Liver (tissue), 9 donors: ENCODE results near the gene LRRC70. TPM values are rescaled to one million over a fixed set of nuclear protein-coding genes. Genes with fewer than 3 reads are reported as not detected.

Experiments used
- DNase-seq: peaks from one replicate; pipeline ENCODE4 v3.0.0-alpha.2; 2017; ENCODE audit warnings: low spot score
- H3K27ac ChIP-seq, 2 donors: one replicate each; pipeline ENCODE4 v1.7.0; 2013; ENCODE audit warnings: inconsistent platforms in 2 of 2, low read length in 2 of 2, control low read depth in 1 of 2, low read depth in 1 of 2, mild to moderate bottlenecking in 1 of 2
- H3K27me3 ChIP-seq, 4 donors: one replicate each; pipeline versions ENCODE4 v1.6.1 to v1.7.0; 2013; ENCODE audit warnings: low read length in 3 of 4, inconsistent platforms in 1 of 4, mild to moderate bottlenecking in 1 of 4, moderate library complexity in 1 of 4; ENCODE audit not compliant: control insufficient read depth in 4 of 4, insufficient read depth in 4 of 4
- H3K36me3 ChIP-seq, 4 donors: one replicate each; pipeline versions ENCODE4 v1.6.1 to v1.7.0; 2013; ENCODE audit warnings: low read length in 3 of 4, mild to moderate bottlenecking in 3 of 4, low read depth in 1 of 4, moderate library complexity in 1 of 4; ENCODE audit not compliant: control insufficient read depth in 4 of 4, insufficient read depth in 3 of 4
- H3K4me1 ChIP-seq, 4 donors: one replicate each; pipeline versions ENCODE4 v1.6.1 to v1.7.0; 2013; ENCODE audit warnings: low read length in 3 of 4, mild to moderate bottlenecking in 3 of 4, moderate library complexity in 1 of 4; ENCODE audit not compliant: control insufficient read depth in 4 of 4, insufficient read depth in 4 of 4
- H3K4me3 ChIP-seq, 3 donors: one replicate each; pipeline versions ENCODE4 v1.6.1 to v1.7.0; 2013; ENCODE audit warnings: low read length in 3 of 3, control low read depth in 1 of 3, low read depth in 1 of 3, mild to moderate bottlenecking in 1 of 3
- H3K9ac ChIP-seq, 2 donors: one replicate each; pipeline ENCODE4 v1.7.0; 2013; ENCODE audit warnings: low read length in 2 of 2, mild to moderate bottlenecking in 2 of 2, moderate library complexity in 2 of 2, control low read depth in 1 of 2, low read depth in 1 of 2
- H3K9me3 ChIP-seq, 4 donors: one replicate each; pipeline versions ENCODE4 v1.6.1 to v1.7.0; 2013; ENCODE audit warnings: low read length in 3 of 4; ENCODE audit not compliant: control insufficient read depth in 4 of 4
- EGR1 ChIP-seq, 2 donors: IDR thresholded peaks; 2 replicates each; pipeline ENCODE4 v1.6.1; 2016 to 2018; ENCODE audit warnings: antibody characterized with exemption in 2 of 2, low read depth in 2 of 2
- FOXA1 ChIP-seq: IDR thresholded peaks from 2 replicates; pipeline ENCODE4 v1.6.1; 2016; ENCODE audit warnings: antibody characterized with exemption
- HNF4A ChIP-seq, 2 donors: conservative IDR thresholded peaks; 2 replicates each; pipeline ENCODE4 v1.6.1; 2016; ENCODE audit warnings: antibody characterized with exemption in 2 of 2, mild to moderate bottlenecking in 2 of 2
- HNF4G ChIP-seq: IDR thresholded peaks from 2 replicates; pipeline ENCODE4 v1.6.1; 2016; ENCODE audit warnings: antibody characterized with exemption
- JUND ChIP-seq, 2 donors: IDR thresholded peaks; 2 replicates each; pipeline ENCODE4 v1.6.1; 2016; ENCODE audit warnings: antibody characterized with exemption in 2 of 2
- NR2F2 ChIP-seq: IDR thresholded peaks from 2 replicates; pipeline ENCODE4 v1.6.1; 2016; ENCODE audit warnings: antibody characterized with exemption
- RAD21 ChIP-seq, 2 donors: IDR thresholded peaks; 2 replicates each; pipeline ENCODE4 v1.6.1; 2016; ENCODE audit warnings: antibody characterized with exemption in 2 of 2, mild to moderate bottlenecking in 2 of 2
- SP1 ChIP-seq: IDR thresholded peaks from 2 replicates; pipeline ENCODE4 v1.6.1; 2018; ENCODE audit warnings: antibody characterized with exemption, mild to moderate bottlenecking
- TAF1 ChIP-seq: conservative IDR thresholded peaks from 2 replicates; pipeline ENCODE4 v1.6.1; 2016; ENCODE audit warnings: antibody characterized with exemption, mild to moderate bottlenecking
- YY1 ChIP-seq: IDR thresholded peaks from 2 replicates; pipeline ENCODE4 v1.6.1; 2016; ENCODE audit warnings: antibody characterized with exemption, mild to moderate bottlenecking
- WGBS: extraction: QIAGEN DNeasy Blood & Tissue Kit; methylation state at CpG from one replicate; pipeline ENCODE4 v1.1.7; 2013; 5-methylcytosine and 5-hydroxymethylcytosine counted together
- polyA plus RNA-seq, 2 donors: library from polyadenylated mRNA; stranded (reverse) in 1 of 2; unstranded in 1 of 2; fragments of 200-250 nt in 1 of 2; fragments of >200 nt in 1 of 2; fragmentation: Nextera tagmentation in 1 of 2; extraction: Ambion mirVana in 1 of 2; gene quantifications; one replicate each; pipeline versions ENCODE4 v1.2.1 to v1.2.3, GENCODE V29; 2013 to 2015
- total RNA-seq, 2 donors: library from RNA; depleted of rRNA; stranded (reverse); fragments of >200 nt; gene quantifications; one replicate each; pipeline ENCODE4 v1.2.3, GENCODE V29; 2014
- TF ChIP-seq, protein P1 (sequence below): IDR thresholded peaks from 2 replicates; pipeline ENCODE4 v1.6.1; 2016; ENCODE audit warnings: antibody characterized with exemption
- TF ChIP-seq, protein P2 (sequence below): IDR thresholded peaks from 2 replicates; pipeline ENCODE4 v1.6.1; 2016; ENCODE audit warnings: antibody characterized with exemption, mild to moderate bottlenecking
- TF ChIP-seq, protein P3 (sequence below): IDR thresholded peaks from 2 replicates; pipeline ENCODE4 v1.6.1; 2016; ENCODE audit warnings: antibody characterized with exemption
- TF ChIP-seq, protein P4 (sequence below): IDR thresholded peaks from 2 replicates; pipeline ENCODE4 v1.6.1; 2016; ENCODE audit warnings: antibody characterized with exemption
- TF ChIP-seq, protein P5 (sequence below): fragments of 150-350 bp; IDR thresholded peaks from 2 replicates; pipeline ENCODE4 v1.5.1; 2017; ENCODE audit warnings: improper control_type of control experiment, low read depth, low read length; ENCODE audit not compliant: missing input control
- donor health status: healthy.
- donor health status: healthy.
- donor health status: healthy.
- donor health status: healthy.
- donor health status: healthy.

Gene LRRC70
- total and polyA plus RNA-seq, 4 donors: 0.66 to 2.8 (median 1.7) TPM

DNA sequence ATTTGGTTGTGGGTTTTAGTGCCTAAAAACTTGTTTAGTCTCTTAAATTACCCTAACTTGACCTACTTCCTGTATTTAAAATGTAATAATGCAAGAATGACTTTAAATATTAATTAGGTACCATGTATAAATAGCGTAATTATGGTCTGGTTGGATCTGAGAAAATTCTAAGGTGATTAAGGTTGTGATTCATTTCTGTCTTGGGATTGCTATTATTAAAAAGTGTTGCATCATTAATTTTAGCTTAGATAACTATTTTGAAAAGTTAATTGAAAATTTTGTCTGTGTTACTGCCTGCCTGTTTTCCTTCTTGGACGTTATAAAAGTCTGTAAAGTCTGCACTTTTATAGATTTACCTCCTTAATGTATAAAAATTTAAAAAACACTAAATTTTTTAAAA, 11.8 kb downstream of the LRRC70 start:
- TF ChIP-seq, protein P1, sequence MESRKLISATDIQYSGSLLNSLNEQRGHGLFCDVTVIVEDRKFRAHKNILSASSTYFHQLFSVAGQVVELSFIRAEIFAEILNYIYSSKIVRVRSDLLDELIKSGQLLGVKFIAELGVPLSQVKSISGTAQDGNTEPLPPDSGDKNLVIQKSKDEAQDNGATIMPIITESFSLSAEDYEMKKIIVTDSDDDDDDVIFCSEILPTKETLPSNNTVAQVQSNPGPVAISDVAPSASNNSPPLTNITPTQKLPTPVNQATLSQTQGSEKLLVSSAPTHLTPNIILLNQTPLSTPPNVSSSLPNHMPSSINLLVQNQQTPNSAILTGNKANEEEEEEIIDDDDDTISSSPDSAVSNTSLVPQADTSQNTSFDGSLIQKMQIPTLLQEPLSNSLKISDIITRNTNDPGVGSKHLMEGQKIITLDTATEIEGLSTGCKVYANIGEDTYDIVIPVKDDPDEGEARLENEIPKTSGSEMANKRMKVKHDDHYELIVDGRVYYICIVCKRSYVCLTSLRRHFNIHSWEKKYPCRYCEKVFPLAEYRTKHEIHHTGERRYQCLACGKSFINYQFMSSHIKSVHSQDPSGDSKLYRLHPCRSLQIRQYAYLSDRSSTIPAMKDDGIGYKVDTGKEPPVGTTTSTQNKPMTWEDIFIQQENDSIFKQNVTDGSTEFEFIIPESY: no peak
- TF ChIP-seq, protein P2, sequence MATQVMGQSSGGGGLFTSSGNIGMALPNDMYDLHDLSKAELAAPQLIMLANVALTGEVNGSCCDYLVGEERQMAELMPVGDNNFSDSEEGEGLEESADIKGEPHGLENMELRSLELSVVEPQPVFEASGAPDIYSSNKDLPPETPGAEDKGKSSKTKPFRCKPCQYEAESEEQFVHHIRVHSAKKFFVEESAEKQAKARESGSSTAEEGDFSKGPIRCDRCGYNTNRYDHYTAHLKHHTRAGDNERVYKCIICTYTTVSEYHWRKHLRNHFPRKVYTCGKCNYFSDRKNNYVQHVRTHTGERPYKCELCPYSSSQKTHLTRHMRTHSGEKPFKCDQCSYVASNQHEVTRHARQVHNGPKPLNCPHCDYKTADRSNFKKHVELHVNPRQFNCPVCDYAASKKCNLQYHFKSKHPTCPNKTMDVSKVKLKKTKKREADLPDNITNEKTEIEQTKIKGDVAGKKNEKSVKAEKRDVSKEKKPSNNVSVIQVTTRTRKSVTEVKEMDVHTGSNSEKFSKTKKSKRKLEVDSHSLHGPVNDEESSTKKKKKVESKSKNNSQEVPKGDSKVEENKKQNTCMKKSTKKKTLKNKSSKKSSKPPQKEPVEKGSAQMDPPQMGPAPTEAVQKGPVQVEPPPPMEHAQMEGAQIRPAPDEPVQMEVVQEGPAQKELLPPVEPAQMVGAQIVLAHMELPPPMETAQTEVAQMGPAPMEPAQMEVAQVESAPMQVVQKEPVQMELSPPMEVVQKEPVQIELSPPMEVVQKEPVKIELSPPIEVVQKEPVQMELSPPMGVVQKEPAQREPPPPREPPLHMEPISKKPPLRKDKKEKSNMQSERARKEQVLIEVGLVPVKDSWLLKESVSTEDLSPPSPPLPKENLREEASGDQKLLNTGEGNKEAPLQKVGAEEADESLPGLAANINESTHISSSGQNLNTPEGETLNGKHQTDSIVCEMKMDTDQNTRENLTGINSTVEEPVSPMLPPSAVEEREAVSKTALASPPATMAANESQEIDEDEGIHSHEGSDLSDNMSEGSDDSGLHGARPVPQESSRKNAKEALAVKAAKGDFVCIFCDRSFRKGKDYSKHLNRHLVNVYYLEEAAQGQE: no peak
- TF ChIP-seq, protein P3, sequence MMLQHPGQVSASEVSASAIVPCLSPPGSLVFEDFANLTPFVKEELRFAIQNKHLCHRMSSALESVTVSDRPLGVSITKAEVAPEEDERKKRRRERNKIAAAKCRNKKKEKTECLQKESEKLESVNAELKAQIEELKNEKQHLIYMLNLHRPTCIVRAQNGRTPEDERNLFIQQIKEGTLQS: no peak
- TF ChIP-seq, protein P4, sequence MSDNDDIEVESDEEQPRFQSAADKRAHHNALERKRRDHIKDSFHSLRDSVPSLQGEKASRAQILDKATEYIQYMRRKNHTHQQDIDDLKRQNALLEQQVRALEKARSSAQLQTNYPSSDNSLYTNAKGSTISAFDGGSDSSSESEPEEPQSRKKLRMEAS: no peak
- TF ChIP-seq, protein P5, sequence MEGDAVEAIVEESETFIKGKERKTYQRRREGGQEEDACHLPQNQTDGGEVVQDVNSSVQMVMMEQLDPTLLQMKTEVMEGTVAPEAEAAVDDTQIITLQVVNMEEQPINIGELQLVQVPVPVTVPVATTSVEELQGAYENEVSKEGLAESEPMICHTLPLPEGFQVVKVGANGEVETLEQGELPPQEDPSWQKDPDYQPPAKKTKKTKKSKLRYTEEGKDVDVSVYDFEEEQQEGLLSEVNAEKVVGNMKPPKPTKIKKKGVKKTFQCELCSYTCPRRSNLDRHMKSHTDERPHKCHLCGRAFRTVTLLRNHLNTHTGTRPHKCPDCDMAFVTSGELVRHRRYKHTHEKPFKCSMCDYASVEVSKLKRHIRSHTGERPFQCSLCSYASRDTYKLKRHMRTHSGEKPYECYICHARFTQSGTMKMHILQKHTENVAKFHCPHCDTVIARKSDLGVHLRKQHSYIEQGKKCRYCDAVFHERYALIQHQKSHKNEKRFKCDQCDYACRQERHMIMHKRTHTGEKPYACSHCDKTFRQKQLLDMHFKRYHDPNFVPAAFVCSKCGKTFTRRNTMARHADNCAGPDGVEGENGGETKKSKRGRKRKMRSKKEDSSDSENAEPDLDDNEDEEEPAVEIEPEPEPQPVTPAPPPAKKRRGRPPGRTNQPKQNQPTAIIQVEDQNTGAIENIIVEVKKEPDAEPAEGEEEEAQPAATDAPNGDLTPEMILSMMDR: no peak
- no peak for TF ChIP-seq TAF1
- TF ChIP-seq HNF4G: no peak
- no peak for TF ChIP-seq EGR1 (IDR thresholded peaks at IDR 0.05; ENCODE audit: low read depth in 2 of 2)
- no peak for TF ChIP-seq HNF4A (conservative IDR thresholded peaks at IDR 0.05)
- TF ChIP-seq RAD21 (IDR thresholded peaks at IDR 0.05): no peak
- TF ChIP-seq FOXA1: no peak
- TF ChIP-seq NR2F2: no peak
- Histone ChIP-seq H3K4me1 (peaks cover 3 to 17% (median 17%) of the 10 kb centered on the region in 4 donors), H3K27ac (no peak overlapping the region), H3K9ac (no peak overlapping the region), H3K4me3 (no peak overlapping the region), H3K36me3 (no peaks in the 10 kb centered on the region), H3K9me3 (no peaks in the 10 kb centered on the region), H3K27me3 (no peaks in the 10 kb centered on the region)
- 94% methylated on average over 2 of the region's 2 CpGs for WGBS
- no peak for DNase-seq

GRCh38 chr5:62592558-62592957, 13.9 kb downstream of the LRRC70 start:
- DNase-seq: no peak
- H3K4me3 ChIP-seq: no peak overlapping the region
- no peaks in the 10 kb centered on the region for H3K27me3 ChIP-seq
- H3K9ac ChIP-seq: no peak overlapping the region
- H3K9me3 ChIP-seq: no peaks in the 10 kb centered on the region
- no peaks in the 10 kb centered on the region for H3K36me3 ChIP-seq
- 88% methylated on average over 8 of the region's 8 CpGs for WGBS
- peaks cover 3 to 17% (median 16%) of the 10 kb centered on the region in 4 donors for H3K4me1 ChIP-seq
- no peak for TF ChIP-seq SP1
- TF ChIP-seq, protein P3: no peak
- no peak for TF ChIP-seq FOXA1
- TF ChIP-seq, protein P5: no peak
- no peak for TF ChIP-seq YY1
- TF ChIP-seq JUND (IDR thresholded peaks at IDR 0.05): no peak
- TF ChIP-seq EGR1 (IDR thresholded peaks at IDR 0.05; ENCODE audit: low read depth in 2 of 2): no peak
- TF ChIP-seq, protein P1: no peak
- H3K27ac ChIP-seq: no peak overlapping the region
